ENCODE data around the gene NAIF1. TPM values are rescaled to one million over a fixed set of nuclear protein-coding genes. Genes with fewer than 3 reads are reported as not detected.

NAIF1 gene
- total and polyA plus RNA-seq, 2 donors (not counting 3 experiments of a cell fraction or from before 2014, with no cell fraction given): 8.2 to 10.1 TPM

DNA sequence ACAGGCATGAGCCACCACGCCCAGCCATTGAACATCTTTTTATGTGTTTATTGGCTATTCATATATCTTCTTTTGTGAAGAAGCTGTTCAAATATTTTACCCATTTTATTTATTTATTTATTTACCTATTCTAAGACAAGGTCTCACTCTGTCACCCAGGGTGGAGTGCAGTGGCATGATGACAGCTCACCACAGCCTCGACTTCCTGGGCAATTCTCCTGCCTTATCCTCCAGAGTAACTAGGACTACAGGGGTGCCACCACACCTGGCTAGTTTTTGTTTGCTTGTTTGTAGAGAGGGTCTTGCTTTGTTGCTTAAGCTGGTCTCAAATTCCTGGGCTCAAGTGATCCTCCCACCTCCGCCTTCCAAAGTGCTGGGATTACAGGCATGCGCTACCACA lies 33.5 kb downstream of the NAIF1 start:
- Histone ChIP-seq H3K27ac (ENCODE audit: insufficient read depth, low read depth, low read length) (no peak overlapping the region), H3K4me1 (ENCODE audit: control insufficient read depth, extremely low read depth, insufficient read depth, low read length) (no peaks in the 10 kb centered on the region), H3K4me3 (replicated peaks in 1 of 3; ENCODE audit: insufficient read depth in 1 of 3, low read depth in 1 of 3, low read length in 3 of 3) (no peak overlapping the region), H3K9ac (replicated peaks; ENCODE audit: extremely low read depth, insufficient read depth, low read length) (no peak overlapping the region), H3K79me2 (ENCODE audit: control insufficient read depth, insufficient read depth, low read length) (no peaks in the 10 kb centered on the region), H3K4me2 (ENCODE audit: insufficient read depth, low read length) (no peak overlapping the region), H4K20me1 (replicated peaks; ENCODE audit: control insufficient read depth, extremely low read depth, insufficient read depth, low read length) (no peaks in the 10 kb centered on the region), H3K9me1 (replicated peaks; ENCODE audit: control insufficient read depth, extremely low read depth, insufficient read depth, low read length) (no peaks in the 10 kb centered on the region), H3K27me3 (ENCODE audit: control insufficient read depth in 2 of 2, insufficient read depth in 2 of 2, low read length in 2 of 2) (no peaks in the 10 kb centered on the region), H2AFZ (ENCODE audit: low read depth, low read length) (no peak overlapping the region), H3K9me3 (replicated peaks; ENCODE audit: control insufficient read depth, insufficient read depth, low read length) (no peaks in the 10 kb centered on the region), H3K36me3 (ENCODE audit: control insufficient read depth in 2 of 2, extremely low read depth in 1 of 2, insufficient read depth in 2 of 2, low read length in 2 of 2) (no peaks in the 10 kb centered on the region)
- dilution Hi-C loops (cut with MboI; ENCODE audit: extremely low pct_ligation_motif_present, low sequenced_read_pairs) (no loop called here), intact Hi-C loops (cut with micrococcal nuclease) (loop anchor here (2.0 kb wide), 1 partner anchor 83 kb away; no protein-coding TSS in a partner anchor)
- ChIA-PET CTCF (interaction anchor here (0.7 to 9.3 kb wide), 10 partner anchors 11 to 90 kb away, joined by 3 to 203 read pairs (median 13); no protein-coding TSS in a partner anchor), POLR2A (no interaction called here)
- DNase-seq (ENCODE audit: low read depth, low spot score) (no peak), FAIRE-seq (no peak)
- TF ChIP-seq, protein P1, sequence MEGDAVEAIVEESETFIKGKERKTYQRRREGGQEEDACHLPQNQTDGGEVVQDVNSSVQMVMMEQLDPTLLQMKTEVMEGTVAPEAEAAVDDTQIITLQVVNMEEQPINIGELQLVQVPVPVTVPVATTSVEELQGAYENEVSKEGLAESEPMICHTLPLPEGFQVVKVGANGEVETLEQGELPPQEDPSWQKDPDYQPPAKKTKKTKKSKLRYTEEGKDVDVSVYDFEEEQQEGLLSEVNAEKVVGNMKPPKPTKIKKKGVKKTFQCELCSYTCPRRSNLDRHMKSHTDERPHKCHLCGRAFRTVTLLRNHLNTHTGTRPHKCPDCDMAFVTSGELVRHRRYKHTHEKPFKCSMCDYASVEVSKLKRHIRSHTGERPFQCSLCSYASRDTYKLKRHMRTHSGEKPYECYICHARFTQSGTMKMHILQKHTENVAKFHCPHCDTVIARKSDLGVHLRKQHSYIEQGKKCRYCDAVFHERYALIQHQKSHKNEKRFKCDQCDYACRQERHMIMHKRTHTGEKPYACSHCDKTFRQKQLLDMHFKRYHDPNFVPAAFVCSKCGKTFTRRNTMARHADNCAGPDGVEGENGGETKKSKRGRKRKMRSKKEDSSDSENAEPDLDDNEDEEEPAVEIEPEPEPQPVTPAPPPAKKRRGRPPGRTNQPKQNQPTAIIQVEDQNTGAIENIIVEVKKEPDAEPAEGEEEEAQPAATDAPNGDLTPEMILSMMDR (IDR thresholded peaks at IDR 0.05; ENCODE audit: extremely low read depth in 1 of 2, insufficient read depth in 1 of 2, low read depth in 1 of 2, low read length in 2 of 2): no peak
- TF ChIP-seq JUN (IDR thresholded peaks at IDR 0.05; ENCODE audit: borderline replicate concordance, insufficient read depth, insufficient read length, low read depth) (no peak), POLR2A (IDR thresholded peaks at IDR 0.05; ENCODE audit: low read depth, low read length) (no peak), POLR2AphosphoS5 (IDR thresholded peaks at IDR 0.05; ENCODE audit: insufficient read depth, low read depth, low read length) (no peak), EZH2 (IDR thresholded peaks at IDR 0.05; ENCODE audit: borderline replicate concordance, low read depth, low read length, severe bottlenecking) (no peak), GATA2 (IDR thresholded peaks at IDR 0.05; ENCODE audit: insufficient read depth, insufficient read length, low read depth, low read length) (no peak), MYC (IDR thresholded peaks at IDR 0.05; ENCODE audit: low read depth, low read length) (no peak), FOS (IDR thresholded peaks at IDR 0.05; ENCODE audit: borderline replicate concordance, insufficient read depth, low read length) (no peak)
- TF ChIP-seq, protein P2, sequence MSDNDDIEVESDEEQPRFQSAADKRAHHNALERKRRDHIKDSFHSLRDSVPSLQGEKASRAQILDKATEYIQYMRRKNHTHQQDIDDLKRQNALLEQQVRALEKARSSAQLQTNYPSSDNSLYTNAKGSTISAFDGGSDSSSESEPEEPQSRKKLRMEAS (IDR thresholded peaks at IDR 0.05; ENCODE audit: insufficient read depth, insufficient read length): no peak
- no TSS peak for BruUV-seq (replicated peaks)

Measured in endothelial cell of umbilical vein (primary cell).